Pulmonary artery endothelial cell (primary cell): Measurements from ENCODE around the gene BBS4. TPM values are rescaled to one million over a fixed set of nuclear protein-coding genes. Genes with fewer than 3 reads are reported as not detected.

Source experiments
- total RNA-seq: library from RNA; depleted of rRNA; stranded (reverse); fragments of >200 nt; gene quantifications from 2 replicates; pipeline ENCODE4 v1.2.3, GENCODE V29; 2014

Gene BBS4
- total RNA-seq, 1 donor from 2014 or later, result 7.7 TPM

Other genes starting within 250 kb of the BBS4 start
- gene ARIH1, start 211.9 kb upstream of the BBS4 start, total RNA-seq, result 46.2 and 57.4 TPM in 2 replicates
- gene GOLGA6B, start 31.5 kb upstream of the BBS4 start, total RNA-seq, result not detected in 2 replicates
- gene HIGD2B, start within 50 bp of the BBS4 start, total RNA-seq, result 0.07 and 0.13 TPM in 2 replicates
- 48.7 and 58.6 TPM in 2 replicates for gene ADPGK, start 97.6 kb downstream of the BBS4 start, total RNA-seq